Measurements from ENCODE around the gene SMARCA4.

DNA sequence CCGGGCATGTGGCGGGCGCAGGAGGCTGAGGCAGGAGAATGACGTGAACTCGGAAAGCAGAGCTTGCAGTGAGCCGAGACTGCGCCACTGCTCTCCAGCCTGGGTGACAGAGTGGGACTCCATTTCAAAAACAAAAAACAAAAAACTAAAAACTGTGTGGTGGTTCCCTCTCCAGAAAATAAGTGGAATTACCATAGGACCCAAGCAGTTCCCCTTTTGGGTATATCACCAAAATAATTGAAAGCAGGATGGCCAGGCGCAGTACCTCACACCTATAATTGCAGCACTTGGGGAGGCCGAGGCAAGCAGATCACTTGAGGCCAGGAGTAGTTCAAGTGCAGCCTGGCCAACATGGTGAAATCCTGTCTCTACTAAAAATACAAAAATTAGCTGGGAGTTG, 112.7 kb downstream of the SMARCA4 start:
- TF ChIP-seq, protein P1, sequence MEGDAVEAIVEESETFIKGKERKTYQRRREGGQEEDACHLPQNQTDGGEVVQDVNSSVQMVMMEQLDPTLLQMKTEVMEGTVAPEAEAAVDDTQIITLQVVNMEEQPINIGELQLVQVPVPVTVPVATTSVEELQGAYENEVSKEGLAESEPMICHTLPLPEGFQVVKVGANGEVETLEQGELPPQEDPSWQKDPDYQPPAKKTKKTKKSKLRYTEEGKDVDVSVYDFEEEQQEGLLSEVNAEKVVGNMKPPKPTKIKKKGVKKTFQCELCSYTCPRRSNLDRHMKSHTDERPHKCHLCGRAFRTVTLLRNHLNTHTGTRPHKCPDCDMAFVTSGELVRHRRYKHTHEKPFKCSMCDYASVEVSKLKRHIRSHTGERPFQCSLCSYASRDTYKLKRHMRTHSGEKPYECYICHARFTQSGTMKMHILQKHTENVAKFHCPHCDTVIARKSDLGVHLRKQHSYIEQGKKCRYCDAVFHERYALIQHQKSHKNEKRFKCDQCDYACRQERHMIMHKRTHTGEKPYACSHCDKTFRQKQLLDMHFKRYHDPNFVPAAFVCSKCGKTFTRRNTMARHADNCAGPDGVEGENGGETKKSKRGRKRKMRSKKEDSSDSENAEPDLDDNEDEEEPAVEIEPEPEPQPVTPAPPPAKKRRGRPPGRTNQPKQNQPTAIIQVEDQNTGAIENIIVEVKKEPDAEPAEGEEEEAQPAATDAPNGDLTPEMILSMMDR (IDR thresholded peaks at IDR 0.05): no peak
- no peak for TF ChIP-seq POLR2A (IDR thresholded peaks at IDR 0.05)
